ENCODE results near the gene ZNF276.

- TF ChIP-seq CTCF (IDR thresholded peaks at IDR 0.05) (no peak), POLR2A (IDR thresholded peaks at IDR 0.05; ENCODE audit: low read depth) (no peak), EP300 (IDR thresholded peaks at IDR 0.05) (no peak), POLR2AphosphoS5 (IDR thresholded peaks at IDR 0.05) (no peak)
Measured at GRCh38 chr16:89685916-89686315, 35.4 kb upstream of the ZNF276 start.
